ENCODE results near the gene EXOC2. TPM values are rescaled to one million over a fixed set of nuclear protein-coding genes. Genes with fewer than 3 reads are reported as not detected.

Gene EXOC2
- total RNA-seq, 1 experiment from 2014 or later: 41.4 TPM

DNA sequence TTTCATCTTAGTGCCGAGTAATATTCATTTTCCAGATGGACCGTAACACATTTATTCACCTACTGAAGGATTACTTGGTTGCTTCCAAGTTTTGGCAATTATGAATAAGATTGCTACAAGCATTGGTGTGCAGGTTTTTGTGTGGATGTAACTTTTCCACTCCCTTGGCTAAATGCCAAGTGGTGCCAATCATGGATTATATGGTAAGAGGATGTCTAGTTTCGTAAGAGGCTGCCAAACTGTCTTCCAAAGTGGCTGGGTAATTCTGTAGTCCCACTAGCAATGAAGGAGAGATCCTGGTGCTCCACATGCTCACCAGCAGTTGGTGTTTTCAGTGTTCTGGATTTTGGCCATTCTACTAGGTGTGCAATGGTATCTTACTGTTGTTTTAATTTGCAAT lies 184.3 kb downstream of the EXOC2 start:
- no peaks in the 10 kb centered on the region for H3K27me3 ChIP-seq (ENCODE audit: control insufficient read depth, insufficient read depth, low read length)
- H3K36me3 ChIP-seq (replicated peaks; ENCODE audit: control insufficient read depth, insufficient read depth, low read length): no peaks in the 10 kb centered on the region; the same call in none of the 2 replicates
- no peak for DNase-seq
- H3K4me3 ChIP-seq (ENCODE audit: insufficient read depth, low read depth, low read length): no peak overlapping the region

- Histone ChIP-seq H3K4me3 (ENCODE audit: insufficient read depth, low read depth, low read length) (no peak overlapping the region), H3K36me3 (replicated peaks; ENCODE audit: control insufficient read depth, insufficient read depth, low read length) (no peaks in the 10 kb centered on the region; the same call in none of the 2 replicates), H3K27me3 (ENCODE audit: control insufficient read depth, insufficient read depth, low read length) (no peaks in the 10 kb centered on the region)
- DNase-seq: no peak
These were observed 184.9 kb downstream of the EXOC2 start for GRCh38 chr6:508006-508405.

DNA sequence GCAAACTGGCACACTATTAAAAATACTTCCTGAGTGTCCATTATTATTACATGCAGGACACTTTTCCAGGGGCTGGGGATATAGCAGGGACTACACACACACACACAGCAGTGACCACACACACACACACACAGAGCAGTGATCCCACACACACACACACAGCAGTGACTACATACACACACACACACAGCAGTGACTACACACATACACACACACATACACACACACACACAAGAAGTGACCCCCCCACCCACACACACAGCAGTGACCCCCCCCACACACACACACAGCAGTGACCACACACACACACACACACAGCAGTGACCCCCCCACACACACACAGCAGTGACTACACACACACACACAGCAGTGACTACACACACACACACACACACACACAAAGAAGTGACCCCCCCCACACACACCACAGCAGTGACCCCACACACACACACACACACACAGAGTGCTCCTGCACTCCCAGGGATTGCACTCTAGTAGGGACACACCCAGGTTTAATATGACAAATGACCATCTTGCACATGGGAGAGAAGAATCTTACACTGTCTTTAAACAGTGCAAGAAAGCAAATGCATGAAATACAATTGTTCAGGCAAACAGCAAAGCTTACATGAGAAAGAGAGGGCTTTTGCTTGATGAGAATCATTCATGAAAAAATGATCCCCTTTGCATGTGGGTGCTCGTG lies 185.9 kb downstream of the EXOC2 start:
- H3K36me3 ChIP-seq (replicated peaks; ENCODE audit: control insufficient read depth, insufficient read depth, low read length): no peaks in the 10 kb centered on the region; the same call in 1 of the 2 replicates
- no peak overlapping the region for H3K4me3 ChIP-seq (ENCODE audit: insufficient read depth, low read depth, low read length)
- DNase-seq: no peak
- no peaks in the 10 kb centered on the region for H3K27me3 ChIP-seq (ENCODE audit: control insufficient read depth, insufficient read depth, low read length)

DNA sequence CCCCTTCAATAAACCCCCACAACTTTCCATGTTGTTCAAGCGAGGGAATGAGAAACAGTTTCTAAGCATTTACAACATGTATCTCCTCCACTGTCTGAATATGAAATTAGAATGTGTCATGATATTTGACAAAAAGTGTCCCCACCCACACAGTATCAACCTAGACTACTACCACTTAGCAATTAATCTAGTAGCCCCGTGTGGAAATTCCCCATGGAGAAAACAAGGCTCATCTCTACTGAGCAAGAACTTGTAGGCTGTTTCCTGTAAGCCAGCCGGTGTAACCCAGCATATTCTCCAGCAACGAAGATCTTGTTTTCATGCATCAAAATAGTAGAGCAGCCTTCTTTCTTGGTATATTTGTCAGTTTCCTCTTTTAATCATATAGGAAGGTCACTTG lies 186.4 kb downstream of the EXOC2 start:
- H3K27me3 ChIP-seq (ENCODE audit: control insufficient read depth, insufficient read depth, low read length): no peaks in the 10 kb centered on the region
- no peak overlapping the region for H3K4me3 ChIP-seq (ENCODE audit: insufficient read depth, low read depth, low read length)
- no peak for DNase-seq
- no peaks in the 10 kb centered on the region; the same call in 1 of the 2 replicates for H3K36me3 ChIP-seq (replicated peaks; ENCODE audit: control insufficient read depth, insufficient read depth, low read length)

DNA sequence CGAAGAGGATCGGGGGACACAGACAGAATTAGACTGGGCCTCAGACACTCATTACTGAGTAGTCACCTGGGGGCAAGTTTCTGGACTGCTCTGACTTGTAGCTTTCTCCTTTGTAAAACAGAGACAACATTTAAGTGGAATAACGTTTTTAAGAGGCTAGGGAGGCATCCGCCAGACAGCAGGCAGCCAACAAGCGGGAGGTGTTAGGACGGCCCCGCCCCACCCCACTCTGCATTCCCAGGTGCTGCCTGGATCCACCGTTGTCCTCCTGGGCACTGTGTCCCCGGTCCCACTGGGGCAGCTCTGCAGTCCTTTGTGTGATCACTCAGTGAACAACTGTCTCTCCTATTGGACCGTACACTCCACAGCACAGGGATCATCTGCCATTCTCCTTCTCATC lies 187.6 kb downstream of the EXOC2 start:
- Histone ChIP-seq H3K36me3 (replicated peaks; ENCODE audit: control insufficient read depth, insufficient read depth, low read length) (no peaks in the 10 kb centered on the region), H3K4me3 (ENCODE audit: insufficient read depth, low read depth, low read length) (no peak overlapping the region), H3K27me3 (ENCODE audit: control insufficient read depth, insufficient read depth, low read length) (no peaks in the 10 kb centered on the region)
- DNase-seq: no peak

GRCh38 chr6:504446-504980 lies 188.4 kb downstream of the EXOC2 start:
- Histone ChIP-seq H3K27me3 (ENCODE audit: control insufficient read depth, insufficient read depth, low read length) (no peaks in the 10 kb centered on the region), H3K36me3 (replicated peaks; ENCODE audit: control insufficient read depth, insufficient read depth, low read length) (no peaks in the 10 kb centered on the region), H3K4me3 (ENCODE audit: insufficient read depth, low read depth, low read length) (no peak overlapping the region)
- no peak for DNase-seq

DNA sequence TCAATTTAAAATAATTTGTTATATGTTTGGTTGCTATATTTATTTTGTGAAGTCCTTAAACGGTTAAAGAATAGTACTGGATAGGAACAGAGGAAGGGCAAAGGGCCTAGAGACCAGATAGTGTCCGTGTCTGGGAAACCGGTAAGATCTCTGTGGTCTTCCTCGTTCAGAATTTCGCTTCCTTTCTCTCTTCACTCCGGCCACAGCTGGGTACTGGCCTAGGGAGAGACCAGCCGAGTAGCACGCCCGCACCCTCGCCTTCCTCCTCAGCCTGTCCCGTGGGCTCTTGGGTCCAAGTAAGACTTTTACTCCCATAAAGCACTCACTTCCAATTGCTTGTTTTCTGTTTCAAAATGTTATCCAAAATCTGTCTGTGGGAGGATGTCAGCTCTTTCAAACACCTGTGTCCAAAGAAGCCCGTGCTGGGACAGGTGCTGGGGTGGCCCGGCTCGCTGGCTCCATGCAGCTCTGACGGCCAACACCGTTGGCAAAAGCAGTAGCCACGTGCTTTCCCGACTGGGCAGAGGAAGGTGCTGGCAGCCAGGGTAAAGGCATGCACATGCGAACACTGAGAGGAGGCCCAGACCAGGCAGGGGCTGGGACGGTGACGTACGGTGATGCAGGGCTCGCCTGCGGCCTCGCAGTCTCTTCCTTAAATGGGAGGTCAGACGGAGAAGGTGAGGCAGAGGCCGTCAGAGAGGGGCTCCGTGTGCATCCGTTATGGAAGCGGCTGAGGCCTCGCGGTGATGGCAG lies 189.2 kb downstream of the EXOC2 start:
- DNase-seq: no peak
- Histone ChIP-seq H3K4me3 (ENCODE audit: insufficient read depth, low read depth, low read length) (no peak overlapping the region), H3K27me3 (ENCODE audit: control insufficient read depth, insufficient read depth, low read length) (no peaks in the 10 kb centered on the region), H3K36me3 (replicated peaks; ENCODE audit: control insufficient read depth, insufficient read depth, low read length) (no peaks in the 10 kb centered on the region; the same call in 1 of the 2 replicates)

- DNase-seq: no peak
- no peaks in the 10 kb centered on the region for H3K27me3 ChIP-seq (ENCODE audit: control insufficient read depth, insufficient read depth, low read length)
- no peaks in the 10 kb centered on the region; the same call in 1 of the 2 replicates for H3K36me3 ChIP-seq (replicated peaks; ENCODE audit: control insufficient read depth, insufficient read depth, low read length)
- no peak overlapping the region for H3K4me3 ChIP-seq (ENCODE audit: insufficient read depth, low read depth, low read length)
These were observed 190.2 kb downstream of the EXOC2 start for GRCh38 chr6:502761-503160.

DNA sequence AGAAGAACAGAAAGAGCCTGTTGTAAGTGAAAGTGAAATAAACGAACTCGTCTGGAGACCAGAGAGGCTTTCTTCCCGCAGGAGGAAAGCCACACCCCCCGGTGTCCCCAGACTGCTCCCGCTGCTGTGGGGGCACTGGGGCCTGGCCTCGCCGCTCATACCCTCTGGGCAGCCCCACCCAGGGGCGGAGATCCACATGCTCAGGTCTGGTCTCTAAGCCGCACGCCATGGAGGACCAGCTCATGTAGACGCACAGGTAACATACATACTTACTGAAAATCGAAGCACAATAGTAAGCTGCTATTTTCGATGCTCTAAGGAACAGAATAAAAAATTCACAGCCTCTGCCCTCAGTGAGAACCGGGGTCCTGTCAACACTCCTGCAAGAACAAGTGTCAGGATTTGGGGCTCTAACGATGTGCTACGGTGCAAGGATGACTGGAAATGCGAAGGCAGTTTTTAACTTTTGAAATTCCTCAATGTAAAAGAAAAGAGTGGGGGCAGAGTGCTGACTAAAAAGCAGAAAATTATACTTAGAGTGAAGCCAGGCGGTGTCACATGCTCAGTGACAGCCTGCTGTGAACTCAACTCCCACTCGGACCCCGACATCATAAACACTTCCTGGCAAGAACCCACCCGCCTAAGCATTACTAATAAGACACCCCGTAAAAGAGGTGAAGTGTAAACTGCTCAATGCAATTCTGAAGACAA lies 190.9 kb downstream of the EXOC2 start:
- Histone ChIP-seq H3K36me3 (replicated peaks; ENCODE audit: control insufficient read depth, insufficient read depth, low read length) (no peaks in the 10 kb centered on the region; the same call in none of the 2 replicates), H3K27me3 (ENCODE audit: control insufficient read depth, insufficient read depth, low read length) (no peaks in the 10 kb centered on the region), H3K4me3 (ENCODE audit: insufficient read depth, low read depth, low read length) (no peak overlapping the region)
- peak; percentile 57 for DNase-seq

GRCh38 chr6:499617-500016 lies 193.3 kb downstream of the EXOC2 start:
- Histone ChIP-seq H3K36me3 (replicated peaks; ENCODE audit: control insufficient read depth, insufficient read depth, low read length) (peaks cover 1% of the 10 kb centered on the region), H3K4me3 (ENCODE audit: insufficient read depth, low read depth, low read length) (no peak overlapping the region), H3K27me3 (ENCODE audit: control insufficient read depth, insufficient read depth, low read length) (no peaks in the 10 kb centered on the region)
- no peak for DNase-seq

GRCh38 chr6:498795-499231 lies 194.1 kb downstream of the EXOC2 start:
- Histone ChIP-seq H3K27me3 (ENCODE audit: control insufficient read depth, insufficient read depth, low read length) (no peaks in the 10 kb centered on the region), H3K36me3 (replicated peaks; ENCODE audit: control insufficient read depth, insufficient read depth, low read length) (peaks cover 1% of the 10 kb centered on the region), H3K4me3 (ENCODE audit: insufficient read depth, low read depth, low read length) (no peak overlapping the region)
- no peak for DNase-seq

DNA sequence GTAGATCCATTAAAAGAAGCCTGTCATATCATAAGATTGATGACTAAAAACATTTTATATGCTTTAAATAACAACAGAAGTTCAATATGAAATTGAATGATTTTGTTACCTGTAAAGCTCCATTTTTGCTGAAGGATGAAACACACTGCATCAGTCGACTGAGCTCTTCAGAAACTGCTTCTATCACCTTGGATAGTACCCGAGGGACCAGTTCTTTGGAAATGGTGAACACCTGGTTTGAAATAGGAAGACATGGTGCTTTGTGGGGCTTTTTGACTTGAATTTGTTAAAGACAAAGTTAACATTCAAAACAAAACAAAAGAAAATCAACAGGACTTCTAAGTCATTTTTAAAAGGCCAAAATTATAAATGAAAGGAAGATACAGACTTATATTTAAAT lies 195.7 kb downstream of the EXOC2 start:
- no peak overlapping the region for H3K4me3 ChIP-seq (ENCODE audit: insufficient read depth, low read depth, low read length)
- peaks cover 1% of the 10 kb centered on the region for H3K36me3 ChIP-seq (replicated peaks; ENCODE audit: control insufficient read depth, insufficient read depth, low read length)
- H3K27me3 ChIP-seq (ENCODE audit: control insufficient read depth, insufficient read depth, low read length): no peaks in the 10 kb centered on the region
- no peak for DNase-seq

GRCh38 chr6:496649-497048 lies 196.3 kb downstream of the EXOC2 start:
- Histone ChIP-seq H3K27me3 (ENCODE audit: control insufficient read depth, insufficient read depth, low read length) (no peaks in the 10 kb centered on the region), H3K4me3 (ENCODE audit: insufficient read depth, low read depth, low read length) (no peak overlapping the region), H3K36me3 (replicated peaks; ENCODE audit: control insufficient read depth, insufficient read depth, low read length) (peaks cover 1% of the 10 kb centered on the region)
- DNase-seq: no peak

DNA sequence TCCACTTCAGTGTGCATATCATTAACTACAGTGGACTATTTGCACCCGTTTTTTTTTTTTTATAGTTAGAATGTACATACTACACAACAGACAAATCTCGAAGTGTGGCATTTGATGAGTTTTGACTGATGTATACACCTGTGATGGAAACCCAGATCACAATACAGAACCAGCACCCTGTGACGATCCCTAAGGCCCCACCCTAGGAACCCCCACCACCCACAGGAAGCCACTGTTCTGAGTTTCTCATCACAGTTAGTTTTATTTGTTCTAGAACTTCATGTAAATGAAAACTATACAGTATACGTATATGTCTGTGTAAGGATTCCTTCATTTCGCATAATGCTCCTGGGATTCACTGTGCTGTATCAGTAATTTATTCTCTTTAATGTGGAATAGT lies 198.5 kb downstream of the EXOC2 start:
- DNase-seq: no peak
- Histone ChIP-seq H3K4me3 (ENCODE audit: insufficient read depth, low read depth, low read length) (no peak overlapping the region), H3K27me3 (ENCODE audit: control insufficient read depth, insufficient read depth, low read length) (no peaks in the 10 kb centered on the region), H3K36me3 (replicated peaks; ENCODE audit: control insufficient read depth, insufficient read depth, low read length) (peaks cover 1% of the 10 kb centered on the region)

Data from H7 (cell line).